ENCODE measurements around the gene IFNAR1.

- TF ChIP-seq, protein P1, sequence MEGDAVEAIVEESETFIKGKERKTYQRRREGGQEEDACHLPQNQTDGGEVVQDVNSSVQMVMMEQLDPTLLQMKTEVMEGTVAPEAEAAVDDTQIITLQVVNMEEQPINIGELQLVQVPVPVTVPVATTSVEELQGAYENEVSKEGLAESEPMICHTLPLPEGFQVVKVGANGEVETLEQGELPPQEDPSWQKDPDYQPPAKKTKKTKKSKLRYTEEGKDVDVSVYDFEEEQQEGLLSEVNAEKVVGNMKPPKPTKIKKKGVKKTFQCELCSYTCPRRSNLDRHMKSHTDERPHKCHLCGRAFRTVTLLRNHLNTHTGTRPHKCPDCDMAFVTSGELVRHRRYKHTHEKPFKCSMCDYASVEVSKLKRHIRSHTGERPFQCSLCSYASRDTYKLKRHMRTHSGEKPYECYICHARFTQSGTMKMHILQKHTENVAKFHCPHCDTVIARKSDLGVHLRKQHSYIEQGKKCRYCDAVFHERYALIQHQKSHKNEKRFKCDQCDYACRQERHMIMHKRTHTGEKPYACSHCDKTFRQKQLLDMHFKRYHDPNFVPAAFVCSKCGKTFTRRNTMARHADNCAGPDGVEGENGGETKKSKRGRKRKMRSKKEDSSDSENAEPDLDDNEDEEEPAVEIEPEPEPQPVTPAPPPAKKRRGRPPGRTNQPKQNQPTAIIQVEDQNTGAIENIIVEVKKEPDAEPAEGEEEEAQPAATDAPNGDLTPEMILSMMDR (IDR thresholded peaks at IDR 0.05 in 8 of 11, conservative IDR thresholded peaks at IDR 0.05 in 3 of 11), result no peak
- TF ChIP-seq POLR2AphosphoS5 (IDR thresholded peaks at IDR 0.05), result no peak
Measured at GRCh38 chr21:33334824-33335223, 10.1 kb downstream of the IFNAR1 start.

Data from spleen (tissue), 7 donors.